GM18907 (cell line): ENCODE results near the gene FOXP1.
"Not testable (repeated sequence)": the region's sequence is repeated elsewhere in the genome, so short reads cannot be mapped to it uniquely, and the experiment has no call there.

ENCODE experiments used
- ATAC-seq: cut with Tn5 transposase; IDR thresholded peaks from one replicate; pipeline ENCODE4 v1.9.1; 2021; ENCODE audit warnings: mild to moderate bottlenecking, moderate library complexity; ENCODE audit not compliant: unreplicated experiment

The FOXP1 gene

DNA sequence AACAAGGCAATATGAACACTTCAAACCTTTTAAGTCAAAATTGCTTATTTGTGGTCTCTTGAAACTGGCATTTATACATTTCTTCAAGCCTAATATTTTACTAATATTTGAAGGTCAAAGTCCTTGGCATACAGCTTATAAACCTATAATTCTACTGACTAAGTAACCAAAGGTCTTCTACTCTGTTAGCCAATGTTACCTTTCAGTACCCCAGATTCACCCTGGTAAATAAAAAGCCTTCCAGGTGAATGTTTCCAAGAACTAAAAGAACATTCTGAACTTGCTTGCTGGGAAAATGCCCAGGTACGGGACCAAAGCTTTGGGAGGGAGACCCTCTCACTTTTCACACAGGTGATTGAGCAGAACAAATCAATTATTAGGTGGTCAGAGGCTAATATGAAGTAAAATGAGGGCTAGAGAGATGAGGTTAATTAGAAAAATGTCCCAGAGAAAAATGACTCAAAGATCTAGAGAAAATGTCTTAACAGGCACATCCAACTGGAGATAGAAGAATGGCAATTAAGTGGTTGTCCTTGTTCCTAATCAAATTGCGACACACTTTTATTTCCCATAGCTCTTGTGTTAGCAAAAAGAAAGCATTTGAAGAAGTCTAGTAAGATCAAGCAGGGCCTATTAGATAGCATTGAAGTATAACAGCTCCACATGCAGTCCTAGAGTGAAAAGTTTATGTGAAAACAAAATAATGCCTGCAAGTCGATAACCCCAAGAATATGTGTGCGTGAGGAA lies 232.0 kb downstream of the FOXP1 start:
- no peak for ATAC-seq

DNA sequence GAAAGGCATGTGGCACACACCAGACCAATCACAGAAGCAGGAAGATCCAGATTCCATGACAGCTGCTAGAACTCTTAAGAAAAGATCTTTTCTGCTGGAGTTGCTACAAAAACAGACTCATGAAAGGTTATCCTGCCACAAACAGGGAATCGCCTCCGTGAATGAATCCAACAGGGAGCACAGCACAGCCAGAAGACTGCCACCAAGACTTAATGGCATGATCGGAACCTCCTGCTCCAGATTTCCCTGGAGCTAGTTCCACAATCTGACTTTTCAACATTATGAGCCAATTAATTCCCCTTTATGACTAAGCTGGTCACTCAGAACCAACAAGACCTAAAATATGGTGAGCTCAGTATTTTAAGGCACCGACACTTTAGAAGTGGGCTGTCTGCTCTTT lies 232.5 kb downstream of the FOXP1 start:
- ATAC-seq: no peak

DNA sequence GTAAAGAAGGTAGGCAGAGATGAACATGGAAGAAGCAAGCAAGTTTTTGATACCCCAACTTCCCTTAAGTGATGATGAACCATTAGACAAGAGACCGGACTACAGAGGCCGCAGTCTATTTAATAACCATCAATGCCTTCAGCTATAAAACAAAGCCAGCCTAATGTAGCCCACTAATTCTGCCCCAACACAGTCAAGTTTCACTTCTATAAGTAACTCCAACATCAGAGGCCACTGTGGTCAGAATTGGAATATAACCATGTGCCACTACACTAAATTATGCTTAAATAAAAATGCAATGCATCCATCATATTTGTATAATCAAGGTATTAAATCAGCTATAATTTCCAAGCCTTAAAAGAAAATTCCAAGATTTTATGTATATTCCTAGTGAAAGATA lies 234.7 kb downstream of the FOXP1 start:
- no peak for ATAC-seq

DNA sequence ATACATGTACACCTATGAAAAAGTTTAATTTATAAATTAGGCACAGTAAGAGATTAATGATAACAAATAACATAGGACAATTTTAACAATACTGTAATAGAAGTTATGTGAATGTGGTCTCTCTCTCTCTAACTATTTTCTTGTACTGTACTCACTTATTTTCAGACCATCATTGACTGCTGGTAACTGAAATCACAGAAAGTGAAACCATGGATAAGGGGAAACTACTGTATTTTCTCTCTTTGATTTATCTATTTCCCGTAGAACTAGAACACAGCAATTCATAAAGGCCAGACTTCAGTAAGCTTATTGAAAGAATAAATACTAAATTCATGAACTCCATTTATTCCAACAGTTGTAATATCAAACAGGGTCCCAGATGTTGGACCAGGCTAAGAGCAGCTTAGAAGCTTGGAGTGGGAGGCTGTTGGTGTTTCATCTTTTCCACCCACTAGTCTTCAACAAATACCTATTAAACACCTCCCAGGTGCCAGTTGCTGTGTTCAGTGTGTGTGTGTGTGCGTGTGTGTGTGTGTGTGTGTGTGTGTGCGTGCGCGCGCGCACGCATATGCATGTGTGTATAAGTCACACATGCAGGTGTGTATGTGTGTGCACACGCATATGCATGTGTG lies 235.4 kb downstream of the FOXP1 start:
- no peak for ATAC-seq

DNA sequence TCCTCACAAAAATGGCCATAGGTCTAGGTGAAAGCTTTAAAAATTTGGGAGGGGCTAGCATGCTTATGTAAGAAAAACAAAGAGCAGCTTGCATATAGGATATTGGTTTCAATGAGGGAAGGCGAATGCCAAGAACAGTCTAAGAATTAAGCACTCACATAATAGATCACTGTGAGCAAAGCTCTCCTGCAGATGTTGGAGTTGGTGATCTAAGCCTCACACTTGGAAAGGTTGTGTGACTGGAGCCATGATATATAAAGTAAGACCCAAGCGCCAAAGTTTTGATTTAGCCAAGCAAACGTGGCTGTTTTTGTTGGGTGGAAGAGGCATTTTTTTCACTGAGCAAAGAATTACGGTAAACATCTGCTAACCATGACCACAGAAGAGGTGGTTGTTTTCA lies 237.5 kb downstream of the FOXP1 start:
- ATAC-seq: no peak

DNA sequence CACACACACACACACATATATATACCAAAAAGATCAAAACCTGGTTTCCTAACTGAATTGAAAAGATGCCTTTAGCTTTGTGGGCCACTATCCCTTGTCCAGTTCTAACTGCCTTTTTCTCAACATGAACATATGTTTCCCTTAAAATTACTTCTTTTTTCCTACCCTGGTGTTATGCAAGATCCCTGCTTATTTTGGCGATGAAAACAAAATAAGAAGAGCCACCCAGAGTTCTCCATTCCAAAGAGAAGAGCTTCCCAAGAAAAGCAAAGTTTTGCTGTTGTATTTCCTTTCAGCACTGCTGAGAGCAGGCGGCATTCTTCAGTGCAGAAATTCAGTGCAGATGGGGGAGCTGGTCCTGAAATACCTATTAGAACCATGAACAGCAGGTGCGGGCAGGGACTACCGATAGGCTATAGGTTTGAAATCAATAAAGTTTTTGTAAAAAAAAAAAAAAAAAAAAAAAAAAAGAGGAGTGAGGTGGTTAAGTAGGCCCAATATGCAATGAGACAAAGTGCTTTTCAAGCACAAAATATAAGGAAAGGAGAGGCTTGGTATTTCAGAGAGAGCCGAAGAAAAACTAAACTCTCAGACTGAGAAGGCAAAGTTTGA lies 238.0 kb downstream of the FOXP1 start:
- ATAC-seq: no peak

DNA sequence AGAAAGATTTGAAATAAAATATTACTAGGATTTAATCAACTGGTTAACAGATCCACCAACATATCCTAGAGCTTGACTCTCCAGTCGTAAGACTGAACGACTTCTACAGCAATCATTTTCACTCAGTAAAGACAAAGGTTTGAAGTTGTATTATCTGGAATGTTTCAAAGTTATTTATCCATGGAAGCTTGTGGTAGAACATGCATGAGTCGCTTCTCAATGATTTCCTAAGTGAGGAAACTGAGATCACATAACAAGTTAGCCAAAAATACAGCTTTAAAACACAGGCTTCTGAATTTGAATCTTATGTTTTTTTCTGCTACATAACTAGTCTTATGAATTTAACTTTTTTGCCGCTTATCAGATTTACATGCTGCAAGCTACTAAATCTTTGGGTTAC lies 241.8 kb downstream of the FOXP1 start:
- no peak for ATAC-seq

DNA sequence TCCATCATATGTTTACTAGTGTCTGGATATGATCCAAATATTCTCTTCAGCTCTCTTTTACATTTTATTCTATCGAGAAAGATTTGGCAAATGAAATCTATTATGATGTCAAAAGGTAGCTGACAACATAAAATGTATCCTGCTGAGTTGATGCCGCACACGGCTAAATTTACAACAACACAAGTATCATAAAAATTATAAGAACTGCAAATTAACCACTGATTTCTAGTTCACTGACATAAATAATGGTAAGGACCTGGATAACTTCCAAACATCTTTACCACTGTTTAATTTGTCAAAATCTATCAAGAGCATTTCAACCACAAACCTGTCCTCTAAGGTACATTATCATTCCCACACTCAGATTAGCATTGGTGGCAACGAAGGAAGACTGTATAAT lies 244.5 kb downstream of the FOXP1 start:
- no peak for ATAC-seq

DNA sequence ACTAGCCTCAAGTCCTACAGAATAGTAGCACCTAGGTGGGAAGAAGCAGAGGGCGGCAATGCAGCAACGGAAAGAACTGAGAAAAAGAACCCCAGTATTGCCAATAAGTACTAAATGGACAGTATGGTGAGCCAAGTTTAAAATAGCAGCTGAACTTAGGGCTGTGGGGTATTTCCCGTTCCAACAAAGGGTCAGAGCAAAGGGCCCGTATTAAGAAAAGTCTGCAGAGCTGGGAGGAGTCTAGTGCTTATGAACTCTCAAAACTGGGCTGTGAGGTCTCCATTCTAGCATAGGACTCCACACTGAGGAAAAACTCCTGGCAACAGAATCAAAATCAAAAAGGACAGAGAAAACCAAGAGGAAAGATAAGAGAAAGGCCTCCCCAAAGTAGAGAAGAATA lies 250.7 kb downstream of the FOXP1 start:
- no peak for ATAC-seq

DNA sequence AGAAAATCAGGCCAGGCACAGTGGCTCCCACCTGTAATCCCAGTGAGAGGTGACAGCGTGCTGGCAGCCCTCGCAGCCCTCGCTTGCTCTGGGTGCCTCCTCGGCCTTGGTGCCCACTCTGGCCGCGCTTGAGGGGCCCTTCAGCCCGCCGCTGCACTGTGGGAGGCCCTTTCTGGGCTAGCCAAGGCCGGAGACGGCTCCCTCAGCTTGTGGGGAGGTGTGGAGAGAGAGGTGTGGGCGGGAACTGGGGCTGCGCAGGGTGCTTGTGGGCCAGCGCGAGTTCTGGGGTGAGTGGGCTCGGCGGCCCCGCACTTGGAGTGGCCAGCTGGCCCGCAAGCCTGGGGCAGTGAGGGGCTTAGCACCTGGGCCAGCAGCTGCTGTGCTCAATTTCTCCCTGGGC lies 252.6 kb downstream of the FOXP1 start:
- no peak for ATAC-seq

DNA sequence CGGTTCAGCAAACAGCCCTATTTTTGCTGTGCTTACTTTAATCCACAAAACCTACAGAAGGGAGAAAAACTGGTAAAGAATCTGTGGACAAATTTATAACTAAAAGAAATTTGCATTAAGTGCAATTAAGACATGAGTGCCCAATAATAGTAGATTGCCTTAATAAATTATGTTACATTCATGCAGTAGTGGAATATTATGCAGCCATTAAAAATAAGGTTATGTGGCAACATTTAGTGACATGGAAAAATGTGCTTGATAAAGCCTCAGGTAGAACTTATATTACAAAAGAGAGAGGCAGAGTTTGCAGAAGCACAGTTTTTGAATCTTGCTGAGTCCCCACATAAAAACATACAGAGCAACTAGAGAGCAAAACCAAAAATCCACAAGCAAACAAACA lies 253.0 kb downstream of the FOXP1 start:
- no peak for ATAC-seq

DNA sequence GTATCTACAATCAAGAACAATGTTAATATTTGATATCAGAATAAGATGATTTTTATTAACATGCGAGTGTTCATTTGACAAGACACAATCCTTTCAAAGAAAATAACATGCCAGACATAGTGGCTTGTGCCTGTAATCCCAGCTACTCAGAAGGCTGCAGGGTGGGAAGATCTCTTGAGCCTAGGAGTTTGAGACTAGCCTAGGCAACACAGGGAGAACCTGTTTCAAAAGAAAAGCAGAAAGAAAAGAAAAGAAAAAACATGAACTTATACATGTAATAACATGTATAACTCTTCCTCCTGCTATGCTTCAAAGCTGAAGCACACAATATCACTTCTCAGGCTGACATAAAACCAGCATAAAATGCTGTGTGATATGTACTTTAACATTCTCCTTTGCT lies 253.7 kb downstream of the FOXP1 start:
- no peak for ATAC-seq

DNA sequence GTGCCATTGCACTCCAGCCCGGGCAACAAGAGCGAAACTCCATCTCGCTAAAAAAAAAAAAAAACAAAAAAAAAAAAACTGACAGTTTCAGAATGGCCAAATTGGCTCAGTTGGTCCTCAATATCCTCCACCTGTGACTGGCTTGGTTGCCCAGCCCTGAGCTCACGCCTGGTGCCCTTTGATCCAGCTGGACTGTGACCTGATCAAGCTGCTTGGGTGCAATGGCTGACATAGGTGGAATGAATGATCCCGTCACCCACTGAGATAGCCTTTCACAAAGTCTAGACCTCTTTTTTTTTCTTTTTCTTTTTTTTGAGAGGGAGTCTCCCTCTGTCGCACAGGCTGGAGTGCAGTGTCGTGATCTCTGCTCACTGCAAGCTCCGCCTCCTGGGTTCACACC lies 254.6 kb downstream of the FOXP1 start:
- no peak for ATAC-seq

DNA sequence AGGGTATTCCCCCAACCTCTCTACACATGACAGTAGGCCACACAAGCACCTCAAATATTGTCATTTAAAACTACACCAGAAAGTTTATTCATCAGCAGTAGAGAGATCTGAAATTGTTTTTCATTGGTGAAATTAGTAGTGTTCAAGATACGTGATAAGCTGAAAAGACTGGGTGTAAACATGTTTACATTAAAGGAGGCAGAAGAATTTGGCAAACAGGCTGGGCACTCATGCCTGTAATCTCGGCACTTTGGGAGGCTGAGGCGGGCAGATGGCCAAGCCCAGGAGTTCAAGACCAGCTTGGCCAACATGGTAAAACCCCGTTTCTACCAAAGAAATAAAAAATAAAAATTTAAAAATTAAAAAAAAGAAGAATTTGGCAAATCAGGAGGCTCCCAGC lies 255.6 kb downstream of the FOXP1 start:
- ATAC-seq: no peak

DNA sequence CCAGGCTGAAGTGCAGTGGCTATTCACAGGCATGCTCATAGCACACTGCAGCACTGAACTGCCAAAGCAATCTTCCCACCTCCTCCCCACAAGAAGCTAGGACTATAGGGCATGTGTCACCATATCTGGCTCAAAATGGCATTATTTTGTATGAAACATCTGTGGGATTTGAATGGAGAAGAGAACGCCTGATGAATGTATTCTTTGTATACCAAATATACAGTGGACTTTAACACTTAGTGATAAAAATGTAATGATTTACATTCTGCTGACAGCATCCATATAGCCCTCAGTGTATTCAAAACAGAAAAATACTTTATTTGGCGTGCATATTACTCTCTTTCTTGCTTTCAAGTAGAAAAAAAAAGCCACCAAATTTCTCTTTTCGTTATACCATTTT lies 257.8 kb downstream of the FOXP1 start:
- ATAC-seq: no peak

DNA sequence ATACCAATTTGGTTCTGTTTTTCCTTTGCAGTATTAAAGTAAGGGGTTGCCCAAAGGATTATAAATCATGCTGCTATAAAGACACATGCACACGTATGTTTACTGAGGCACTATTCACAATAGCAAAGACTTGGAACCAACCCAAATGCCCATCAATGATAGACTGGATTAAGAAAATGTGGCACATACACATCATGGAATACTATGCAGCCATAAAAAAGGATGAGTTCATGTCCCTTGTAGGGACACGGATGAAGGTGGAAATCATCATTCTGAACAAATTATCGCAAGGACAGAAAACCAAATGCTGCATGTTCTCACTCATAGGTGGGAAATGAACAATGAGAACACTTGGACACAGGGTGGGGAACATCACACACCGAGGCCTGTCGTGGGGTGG lies 259.3 kb downstream of the FOXP1 start:
- not testable (repeated sequence) for ATAC-seq

DNA sequence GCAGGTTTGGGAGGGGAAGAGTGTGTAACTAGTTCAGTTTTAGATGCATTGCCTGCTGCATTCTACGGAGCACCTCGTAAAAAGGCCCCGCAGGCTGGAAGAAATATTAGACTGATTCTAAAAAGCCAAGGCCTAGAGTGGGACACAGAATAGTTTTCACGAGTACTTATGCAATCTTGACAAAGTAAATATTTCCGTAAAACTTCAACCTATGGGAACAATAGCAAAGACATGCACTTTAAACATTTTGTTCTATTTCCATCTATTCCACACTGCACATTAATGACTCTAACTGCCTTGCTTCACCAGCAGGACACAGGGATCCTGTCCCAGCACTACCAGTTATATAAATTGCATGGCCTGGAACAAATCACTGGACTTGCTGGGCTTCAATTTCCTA lies 260.0 kb downstream of the FOXP1 start:
- no peak for ATAC-seq

DNA sequence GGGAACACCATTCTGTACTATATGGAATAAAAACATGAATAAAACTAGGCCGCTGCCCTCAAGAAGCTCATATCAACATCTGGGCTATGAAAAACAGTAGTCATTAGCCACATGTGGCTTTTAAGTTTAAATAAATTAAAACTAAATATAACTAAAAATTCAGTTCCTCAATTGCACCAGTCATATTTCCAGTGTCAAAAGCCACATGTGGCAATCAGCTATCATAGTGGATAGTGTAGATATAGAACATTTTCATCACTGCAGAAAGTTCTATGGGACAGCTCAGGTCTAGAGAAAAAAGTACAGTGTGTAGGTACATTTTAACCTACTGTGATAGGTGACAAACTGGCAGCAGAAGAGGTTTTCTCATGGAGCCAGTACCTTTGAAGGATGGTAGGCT lies 261.4 kb downstream of the FOXP1 start:
- ATAC-seq: no peak

DNA sequence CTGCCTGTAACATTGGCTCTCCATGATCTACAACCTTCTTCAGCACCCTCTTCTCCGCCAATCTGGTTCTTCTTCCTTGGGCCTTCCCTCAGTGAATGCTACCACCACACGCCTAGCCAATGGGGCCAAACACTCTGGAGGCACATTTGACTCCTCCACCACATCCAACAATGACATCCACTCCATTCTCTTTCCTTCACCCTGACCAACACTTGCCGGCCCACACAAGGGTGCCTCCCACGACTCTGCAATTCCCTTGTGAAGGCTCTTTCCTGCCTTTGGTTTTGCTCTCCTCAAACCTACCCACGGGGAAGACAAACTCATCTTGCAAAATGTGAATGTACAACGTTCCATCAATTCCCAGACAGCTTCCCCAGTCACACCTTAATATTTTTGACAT lies 263.8 kb downstream of the FOXP1 start:
- ATAC-seq: no peak

DNA sequence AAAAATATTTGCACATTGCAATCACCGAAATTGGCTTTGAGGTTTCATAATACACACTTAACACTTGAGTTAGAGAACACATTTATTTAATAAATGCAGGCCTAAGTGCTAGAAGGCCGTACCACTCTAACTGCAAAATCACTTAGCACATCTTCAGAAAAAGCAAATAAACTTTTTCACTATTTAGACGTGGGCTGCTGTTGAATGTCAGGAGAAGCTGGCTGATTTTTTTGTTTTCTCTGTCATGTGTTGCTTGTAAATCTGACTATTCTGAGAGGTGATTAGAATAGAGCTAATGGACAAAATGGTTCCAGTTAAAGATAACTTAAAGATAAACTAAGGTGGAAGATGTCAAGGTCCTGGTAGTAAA lies 265.1 kb downstream of the FOXP1 start:
- no peak for ATAC-seq

DNA sequence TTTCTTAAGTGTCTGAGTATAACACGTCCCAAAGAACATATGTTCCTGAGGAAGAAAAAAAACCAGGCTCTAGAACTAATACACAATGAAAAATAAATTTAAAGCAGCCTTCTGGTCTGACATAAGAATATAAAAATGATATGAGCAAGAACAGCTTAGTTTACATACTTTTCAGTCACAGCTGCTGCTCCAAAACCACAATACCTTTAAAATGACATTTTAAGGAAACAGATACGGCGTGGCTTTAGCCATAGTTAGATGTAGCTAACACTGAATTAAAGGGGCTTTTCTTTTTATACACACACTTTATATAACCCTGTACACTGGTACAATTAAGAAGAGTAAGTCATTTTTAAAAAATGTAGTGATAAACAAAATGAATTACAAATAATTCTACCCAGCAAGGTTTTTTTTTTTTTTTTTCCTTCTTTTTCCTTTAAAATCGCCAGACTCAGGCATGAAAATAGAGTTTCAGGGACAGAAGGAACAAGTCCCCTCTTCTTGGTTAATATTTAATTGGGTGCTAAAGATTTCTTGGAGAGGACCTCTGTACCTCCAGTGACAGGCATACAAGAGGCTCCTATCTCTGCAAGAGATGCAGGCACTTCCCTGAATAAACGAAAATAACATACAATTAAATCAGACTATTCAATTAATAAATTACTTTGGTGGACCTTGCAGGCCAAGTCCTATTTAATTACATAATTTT lies 265.6 kb downstream of the FOXP1 start:
- ATAC-seq: no peak

DNA sequence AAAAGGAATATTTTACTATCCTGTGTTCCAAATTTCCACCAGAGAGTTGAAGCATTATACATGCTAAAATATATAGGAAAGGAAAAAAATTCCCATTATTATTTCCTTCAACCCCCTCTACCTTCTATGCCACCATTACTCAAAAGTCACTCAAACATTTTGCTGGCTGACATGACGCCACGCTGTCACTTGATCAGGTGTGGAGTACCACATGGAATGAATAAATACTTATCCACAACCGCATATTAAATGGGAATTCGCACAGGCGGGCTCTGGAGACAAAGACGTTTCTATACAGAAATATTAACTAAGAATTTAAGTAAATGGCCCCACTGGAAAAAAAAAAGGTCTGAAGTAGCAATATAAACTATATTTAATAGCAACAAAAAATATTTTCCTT lies 266.4 kb downstream of the FOXP1 start:
- ATAC-seq: no peak
